Endothelial cell of umbilical vein (primary cell): Measurements from ENCODE around the gene NCAPH2.

Source experiments
- EZH2 ChIP-seq: IDR thresholded peaks from 2 replicates; pipeline ENCODE4 v1.6.1; 2012; ENCODE audit warnings: borderline replicate concordance, low read depth, mild to moderate bottlenecking, moderate library complexity, low read length, inconsistent platforms; ENCODE audit not compliant: severe bottlenecking
- MAX ChIP-seq: IDR thresholded peaks from 2 replicates; pipeline ENCODE4 v1.6.1; 2011; ENCODE audit not compliant: insufficient read depth, insufficient read length
- MYC ChIP-seq: IDR thresholded peaks from one replicate; pipeline ENCODE4 v1.6.1; 2011; ENCODE audit warnings: mild to moderate bottlenecking, low read depth, low read length
- POLR2A ChIP-seq: IDR thresholded peaks from 2 replicates; pipeline ENCODE4 v1.6.1; 2012; ENCODE audit warnings: low read depth, mild to moderate bottlenecking, control low read depth, low read length
- POLR2AphosphoS5 ChIP-seq: IDR thresholded peaks from 2 replicates; pipeline ENCODE4 v1.6.1; 2012; ENCODE audit warnings: low read depth, mild to moderate bottlenecking, control low read depth, low read length, moderate library complexity; ENCODE audit not compliant: insufficient read depth
- TF ChIP-seq, protein P1 (sequence below), 2 donors: IDR thresholded peaks; 1 replicate in 1 of 2; 2 replicates in 1 of 2; pipeline ENCODE4 v1.5.1; 2011; ENCODE audit warnings: low read length in 2 of 2, mild to moderate bottlenecking in 2 of 2, moderate library complexity in 2 of 2, control low read depth in 1 of 2, inconsistent platforms in 1 of 2, low read depth in 1 of 2; ENCODE audit not compliant: insufficient read depth in 1 of 2; ENCODE audit errors: extremely low read depth in 1 of 2

DNA sequence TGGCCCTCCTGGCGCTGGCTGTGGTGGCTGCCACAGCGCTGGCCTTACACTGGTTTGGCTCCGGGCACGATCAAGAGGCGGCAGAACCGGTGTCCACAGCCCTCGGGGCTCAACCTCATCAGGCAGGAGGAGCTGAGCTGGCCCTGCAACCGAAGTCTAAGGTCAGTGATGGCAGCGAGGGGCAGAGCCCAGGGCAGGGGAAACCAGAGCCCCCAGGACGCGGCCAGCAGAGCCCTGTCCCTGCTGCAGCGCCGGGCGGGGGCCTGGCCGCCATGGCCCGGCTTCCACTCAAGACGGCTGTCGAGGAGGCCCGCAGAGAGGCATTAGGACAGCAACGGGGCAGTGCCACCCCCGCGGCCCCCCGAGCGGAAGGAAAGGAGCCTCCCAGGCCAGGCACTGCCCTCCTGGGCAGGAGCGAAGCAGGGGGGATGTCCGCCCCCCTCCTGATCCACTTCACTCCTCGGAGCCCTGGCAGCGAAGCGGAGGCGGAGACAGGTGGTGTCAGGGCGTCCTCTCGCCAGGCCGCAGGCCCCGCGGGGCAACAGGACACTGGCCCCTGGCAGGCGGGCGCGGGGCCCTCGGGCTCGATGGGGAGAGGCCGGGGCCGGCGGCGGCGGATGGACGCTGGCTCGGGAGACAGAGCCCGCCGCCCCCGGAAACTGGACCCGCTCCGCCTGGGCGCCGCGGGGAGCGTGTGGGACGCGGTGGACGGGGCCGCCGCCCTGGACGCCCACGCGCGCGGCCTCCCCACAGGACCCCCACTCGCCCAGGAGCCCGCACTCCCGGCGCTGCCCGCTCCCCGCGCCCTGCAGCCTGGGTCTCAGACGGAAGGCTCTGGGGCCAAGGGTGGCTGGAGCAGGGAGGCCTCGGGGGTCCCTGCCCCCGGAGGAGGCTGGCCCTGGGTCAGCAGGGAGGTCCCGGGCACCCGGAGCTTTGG, 38.6 kb downstream of the NCAPH2 start:
- TF ChIP-seq POLR2A (no peak), MAX (no peak), MYC (no peak), EZH2 (peak; percentile 85), POLR2AphosphoS5 (no peak)
- TF ChIP-seq, protein P1, sequence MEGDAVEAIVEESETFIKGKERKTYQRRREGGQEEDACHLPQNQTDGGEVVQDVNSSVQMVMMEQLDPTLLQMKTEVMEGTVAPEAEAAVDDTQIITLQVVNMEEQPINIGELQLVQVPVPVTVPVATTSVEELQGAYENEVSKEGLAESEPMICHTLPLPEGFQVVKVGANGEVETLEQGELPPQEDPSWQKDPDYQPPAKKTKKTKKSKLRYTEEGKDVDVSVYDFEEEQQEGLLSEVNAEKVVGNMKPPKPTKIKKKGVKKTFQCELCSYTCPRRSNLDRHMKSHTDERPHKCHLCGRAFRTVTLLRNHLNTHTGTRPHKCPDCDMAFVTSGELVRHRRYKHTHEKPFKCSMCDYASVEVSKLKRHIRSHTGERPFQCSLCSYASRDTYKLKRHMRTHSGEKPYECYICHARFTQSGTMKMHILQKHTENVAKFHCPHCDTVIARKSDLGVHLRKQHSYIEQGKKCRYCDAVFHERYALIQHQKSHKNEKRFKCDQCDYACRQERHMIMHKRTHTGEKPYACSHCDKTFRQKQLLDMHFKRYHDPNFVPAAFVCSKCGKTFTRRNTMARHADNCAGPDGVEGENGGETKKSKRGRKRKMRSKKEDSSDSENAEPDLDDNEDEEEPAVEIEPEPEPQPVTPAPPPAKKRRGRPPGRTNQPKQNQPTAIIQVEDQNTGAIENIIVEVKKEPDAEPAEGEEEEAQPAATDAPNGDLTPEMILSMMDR (IDR thresholded peaks at IDR 0.05; ENCODE audit: extremely low read depth in 1 of 2, insufficient read depth in 1 of 2, low read depth in 1 of 2, low read length in 2 of 2), result no peak
